Upper lobe of right lung (tissue), 1 donor: ENCODE measurements around the gene CFI. TPM values are rescaled to one million over a fixed set of nuclear protein-coding genes. Genes with fewer than 3 reads are reported as not detected.

Experiments used
- ATAC-seq: fragments of 200-7000 bp; cut with Tn5 transposase; one replicate; pipeline ENCODE4 v1.9.1; 2020; ENCODE audit warnings: mild to moderate bottlenecking, moderate library complexity
- DNase-seq: peaks from one replicate; pipeline ENCODE4 v3.0.0-alpha.2; 2020
- H3K27ac ChIP-seq: fragments of 200-600 bp; one replicate; pipeline ENCODE4 v1.8.0; 2022
- H3K27me3 ChIP-seq: fragments of 200-600 bp; one replicate; pipeline ENCODE4 v1.8.0; 2022; ENCODE audit warnings: mild to moderate bottlenecking
- H3K36me3 ChIP-seq: fragments of 200-600 bp; one replicate; pipeline ENCODE4 v1.8.0; 2022
- H3K4me1 ChIP-seq: fragments of 200-600 bp; one replicate; pipeline ENCODE4 v1.8.0; 2022
- H3K4me3 ChIP-seq: fragments of 200-600 bp; one replicate; pipeline ENCODE4 v1.8.0; 2022; ENCODE audit warnings: mild to moderate bottlenecking
- H3K9me3 ChIP-seq: fragments of 200-600 bp; one replicate; pipeline ENCODE4 v1.8.0; 2022
- intact Hi-C: fragments of 100-400 bp; cut with DNase I; formaldehyde crosslinking; loops from one replicate; pipeline ENCODE4 v1.11.0; 2022
- total RNA-seq: library from RNA; stranded (reverse); fragmentation: NEBNext Ultra II Directional; extraction: Animal tissue kit (Norgen Biotek cat#: 25700); gene quantifications from one replicate; pipeline ENCODE4 v1.2.1, GENCODE V29; 2021
- TF ChIP-seq, protein P1 (sequence below): fragments of 200-600 bp; IDR thresholded peaks from one replicate; pipeline ENCODE4 v1.8.0; 2022; ENCODE audit warnings: antibody characterized with exemption
- donor health status: DM: no; HTN: yes; CAD: no; lungs with severe emphysema.

The CFI gene
- total RNA-seq, 1 donor from 2014 or later, result 61.0 TPM

DNA sequence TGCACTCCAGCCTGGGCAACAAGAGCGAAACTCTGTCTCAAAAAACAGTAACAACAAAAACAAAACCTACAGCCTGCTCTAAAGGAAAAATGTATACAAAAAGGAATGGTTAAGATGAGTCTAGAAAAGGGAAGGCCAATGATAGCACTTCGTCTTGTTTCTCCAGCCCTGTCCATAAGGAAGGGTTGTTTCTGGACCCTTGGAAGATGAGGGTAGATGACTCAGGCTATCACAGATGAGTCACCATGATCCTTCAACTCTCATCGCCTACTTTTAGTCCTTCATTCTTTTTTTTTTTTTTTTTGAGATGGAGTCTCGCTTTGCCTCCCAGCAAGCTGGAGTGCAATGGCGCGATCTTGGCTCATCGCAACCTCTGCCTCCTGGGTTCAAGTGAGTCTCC, 80.8 kb downstream of the CFI start:
- no peak for ATAC-seq
- peaks cover 16% of the 10 kb centered on the region for H3K36me3 ChIP-seq
- intact Hi-C loops, result no loop called here

GRCh38 chr4:109719604-109720003, 82.2 kb downstream of the CFI start:
- TF ChIP-seq, protein P1, sequence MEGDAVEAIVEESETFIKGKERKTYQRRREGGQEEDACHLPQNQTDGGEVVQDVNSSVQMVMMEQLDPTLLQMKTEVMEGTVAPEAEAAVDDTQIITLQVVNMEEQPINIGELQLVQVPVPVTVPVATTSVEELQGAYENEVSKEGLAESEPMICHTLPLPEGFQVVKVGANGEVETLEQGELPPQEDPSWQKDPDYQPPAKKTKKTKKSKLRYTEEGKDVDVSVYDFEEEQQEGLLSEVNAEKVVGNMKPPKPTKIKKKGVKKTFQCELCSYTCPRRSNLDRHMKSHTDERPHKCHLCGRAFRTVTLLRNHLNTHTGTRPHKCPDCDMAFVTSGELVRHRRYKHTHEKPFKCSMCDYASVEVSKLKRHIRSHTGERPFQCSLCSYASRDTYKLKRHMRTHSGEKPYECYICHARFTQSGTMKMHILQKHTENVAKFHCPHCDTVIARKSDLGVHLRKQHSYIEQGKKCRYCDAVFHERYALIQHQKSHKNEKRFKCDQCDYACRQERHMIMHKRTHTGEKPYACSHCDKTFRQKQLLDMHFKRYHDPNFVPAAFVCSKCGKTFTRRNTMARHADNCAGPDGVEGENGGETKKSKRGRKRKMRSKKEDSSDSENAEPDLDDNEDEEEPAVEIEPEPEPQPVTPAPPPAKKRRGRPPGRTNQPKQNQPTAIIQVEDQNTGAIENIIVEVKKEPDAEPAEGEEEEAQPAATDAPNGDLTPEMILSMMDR, result no peak
- Histone ChIP-seq H3K4me1 (no peaks in the 10 kb centered on the region), H3K9me3 (no peaks in the 10 kb centered on the region), H3K4me3 (no peak overlapping the region), H3K36me3 (peaks cover 21% of the 10 kb centered on the region), H3K27me3 (no peaks in the 10 kb centered on the region), H3K27ac (no peak overlapping the region)
- ATAC-seq, result no peak
- intact Hi-C loops, result no loop called here
- DNase-seq, result no peak

More for the DNA sequence above, 80.8 kb downstream of the CFI start:
- Histone ChIP-seq H3K4me3 (no peak overlapping the region), H3K27me3 (no peaks in the 10 kb centered on the region), H3K4me1 (no peaks in the 10 kb centered on the region), H3K27ac (no peak overlapping the region), H3K9me3 (no peaks in the 10 kb centered on the region)
- no peak for DNase-seq
- TF ChIP-seq, protein P1, result no peak

DNA sequence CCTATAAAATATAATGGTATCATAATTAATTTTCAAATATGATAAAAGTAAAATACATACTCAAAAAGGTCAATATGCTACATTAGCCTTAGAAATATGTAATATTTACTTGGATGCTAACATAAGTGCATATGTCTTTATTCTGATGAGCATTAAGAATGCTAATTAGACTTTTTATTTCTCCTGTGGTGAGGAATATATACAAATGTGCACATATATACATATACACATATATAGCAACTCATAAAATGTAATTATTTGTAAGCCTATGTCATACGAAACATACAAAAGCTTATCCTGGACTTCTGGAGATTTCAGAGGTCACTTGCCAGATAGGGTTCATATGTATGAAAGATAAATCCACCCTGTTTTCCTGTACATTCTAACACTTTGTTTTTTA, 83.0 kb downstream of the CFI start:
- H3K4me3 ChIP-seq, result no peak overlapping the region
- H3K27ac ChIP-seq, result no peak overlapping the region
- intact Hi-C loops, result no loop called here
- H3K27me3 ChIP-seq, result no peaks in the 10 kb centered on the region
- no peak for ATAC-seq
- H3K36me3 ChIP-seq, result peaks cover 24% of the 10 kb centered on the region
- no peak for DNase-seq
- no peaks in the 10 kb centered on the region for H3K4me1 ChIP-seq
- no peaks in the 10 kb centered on the region for H3K9me3 ChIP-seq
- TF ChIP-seq, protein P1, result no peak

GRCh38 chr4:109713500-109713899, 88.3 kb downstream of the CFI start:
- intact Hi-C loops, result no loop called here
- Histone ChIP-seq H3K36me3 (peaks cover 37% of the 10 kb centered on the region), H3K27me3 (no peaks in the 10 kb centered on the region), H3K9me3 (no peaks in the 10 kb centered on the region), H3K4me1 (no peaks in the 10 kb centered on the region), H3K4me3 (no peak overlapping the region), H3K27ac (no peak overlapping the region)
- TF ChIP-seq, protein P1, result no peak
- ATAC-seq, result no peak
- no peak for DNase-seq

DNA sequence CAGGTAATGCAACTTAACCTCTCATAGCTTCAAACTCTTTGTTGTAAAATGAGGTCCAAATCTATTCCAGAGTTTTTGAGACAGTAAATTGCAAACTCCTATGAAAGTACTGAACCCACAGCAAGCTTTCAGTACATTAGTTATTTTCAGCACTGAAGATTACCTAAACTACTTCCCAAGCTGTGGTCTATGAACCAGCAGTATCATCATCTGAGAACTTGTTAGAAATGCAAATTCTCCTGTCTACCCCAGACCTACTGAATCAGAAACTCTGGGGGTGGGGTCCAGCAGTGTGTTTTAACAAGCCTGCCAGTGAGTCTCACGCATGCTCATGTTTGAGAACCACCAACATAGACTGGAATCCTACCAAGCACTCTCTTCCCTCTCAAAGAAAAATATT, 92.8 kb downstream of the CFI start:
- Histone ChIP-seq H3K27me3 (no peaks in the 10 kb centered on the region), H3K4me1 (no peaks in the 10 kb centered on the region), H3K9me3 (no peaks in the 10 kb centered on the region), H3K27ac (no peak overlapping the region), H3K4me3 (no peak overlapping the region), H3K36me3 (peaks cover 20% of the 10 kb centered on the region)
- intact Hi-C loops, result no loop called here
- ATAC-seq (no peak), DNase-seq (no peak)
- TF ChIP-seq, protein P1, result no peak

- ATAC-seq (no peak), DNase-seq (no peak)
- peaks cover 14% of the 10 kb centered on the region for H3K36me3 ChIP-seq
- no peak overlapping the region for H3K4me3 ChIP-seq
- TF ChIP-seq, protein P1, result no peak
- no peaks in the 10 kb centered on the region for H3K9me3 ChIP-seq
- no peak overlapping the region for H3K27ac ChIP-seq
- H3K27me3 ChIP-seq, result no peaks in the 10 kb centered on the region
- H3K4me1 ChIP-seq, result no peaks in the 10 kb centered on the region
- intact Hi-C loops, result no loop called here
Measured at GRCh38 chr4:109708435-109708834, 93.4 kb downstream of the CFI start.
